SH-SY5Y (cell line): ENCODE data around the gene INPP4B.

Experiments
- GATA2 ChIP-seq: IDR thresholded peaks from 2 replicates; pipeline ENCODE4 v1.6.1; 2011; ENCODE audit warnings: mild to moderate bottlenecking, low read depth, low read length
- GATA3 ChIP-seq: IDR thresholded peaks from 2 replicates; pipeline ENCODE4 v1.6.1; 2011; ENCODE audit warnings: low read depth, mild to moderate bottlenecking, low read length, moderate library complexity

INPP4B gene

DNA sequence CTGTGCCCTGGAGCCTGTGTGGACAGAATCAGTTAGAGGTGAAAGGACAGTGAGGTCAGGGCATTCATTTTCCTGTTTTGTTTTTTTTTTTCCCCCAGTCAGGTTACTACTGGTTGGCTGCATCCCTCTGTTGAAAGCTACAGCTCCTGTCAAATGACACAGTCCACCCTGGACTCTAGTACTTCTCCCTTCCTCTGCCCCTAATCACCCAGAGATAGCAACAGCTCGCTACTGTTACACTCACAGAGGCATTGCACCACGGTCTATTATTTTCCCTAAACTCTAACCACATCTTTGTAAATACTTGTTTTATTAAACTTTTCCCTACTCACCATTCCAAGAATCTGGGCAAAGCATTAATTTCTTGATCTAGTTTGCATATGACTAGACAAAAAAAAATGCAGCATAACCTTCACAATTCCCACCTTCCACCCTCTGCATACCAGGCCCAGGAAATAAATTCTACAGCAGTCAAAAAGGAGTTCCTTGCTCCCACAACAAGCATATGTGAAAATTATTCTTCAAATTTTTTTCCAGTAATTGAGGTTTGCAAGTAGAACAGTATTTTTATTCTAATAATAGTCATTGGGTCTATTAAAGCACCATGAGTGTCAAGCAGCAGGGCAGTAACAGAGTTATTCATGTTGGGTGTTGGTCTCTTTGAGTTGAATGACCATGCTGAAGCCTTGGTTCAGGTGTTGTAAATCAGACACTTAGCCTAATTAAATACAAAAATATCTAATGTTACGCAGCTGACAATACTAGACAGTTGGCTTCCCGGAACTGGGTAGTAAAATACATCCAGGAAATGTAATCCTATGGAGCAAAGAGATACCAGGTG is 329.2 kb downstream of the INPP4B start:
- no peak for TF ChIP-seq GATA2
- no peak for TF ChIP-seq GATA3

GRCh38 chr4:142512161-142512560 is 333.9 kb downstream of the INPP4B start:
- TF ChIP-seq GATA3 = no peak
- TF ChIP-seq GATA2 = no peak

DNA sequence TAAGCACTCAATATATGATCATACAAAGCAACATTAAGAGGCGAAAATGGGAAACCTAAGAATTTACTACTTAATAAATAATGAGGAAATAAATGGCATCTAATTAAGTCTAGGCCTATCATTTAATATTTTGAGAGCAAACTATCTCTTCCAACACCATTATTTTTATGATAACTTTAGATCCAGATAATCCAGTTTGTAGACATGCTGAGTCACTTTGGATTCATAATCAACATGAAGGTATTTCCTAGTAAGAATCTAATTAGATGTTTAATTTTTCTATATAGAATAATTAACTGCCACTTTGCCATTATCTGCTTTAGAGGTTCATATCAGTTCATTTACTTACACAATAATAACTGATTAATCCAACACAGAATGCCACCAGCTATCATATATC is 336.2 kb downstream of the INPP4B start:
- no peak for TF ChIP-seq GATA3
- TF ChIP-seq GATA2 = no peak

GRCh38 chr4:142500966-142501365 is 345.1 kb downstream of the INPP4B start:
- TF ChIP-seq GATA3 (no peak), GATA2 (no peak)

- no peak for TF ChIP-seq GATA3
- no peak for TF ChIP-seq GATA2
Observed at GRCh38 chr4:142497606-142498005, 348.5 kb downstream of the INPP4B start.

GRCh38 chr4:142493255-142494110 is 352.6 kb downstream of the INPP4B start:
- TF ChIP-seq GATA3 = no peak

- TF ChIP-seq GATA3 = no peak
- TF ChIP-seq GATA2 = no peak
Observed at GRCh38 chr4:142485452-142485851, 360.6 kb downstream of the INPP4B start.

DNA sequence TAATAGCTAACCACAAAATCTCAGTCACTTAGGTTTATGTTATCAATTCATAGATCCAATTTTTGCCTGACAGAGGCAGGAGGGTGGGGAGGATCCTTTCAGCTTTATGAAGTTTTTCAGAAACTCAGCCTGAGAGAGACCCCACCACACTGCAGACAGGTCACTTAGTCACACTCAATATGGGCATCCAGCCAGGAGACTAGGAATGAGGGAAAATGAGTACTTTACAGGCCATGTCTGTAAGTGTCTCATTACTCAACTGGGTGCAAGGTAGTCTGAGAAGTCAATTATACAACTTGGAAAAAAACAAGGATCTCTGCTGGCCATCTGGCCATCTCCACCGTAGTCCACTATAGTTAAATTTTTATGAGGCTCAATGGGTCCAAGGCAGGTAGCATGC is 365.9 kb downstream of the INPP4B start:
- TF ChIP-seq GATA3 (no peak), GATA2 (no peak)

- no peak for TF ChIP-seq GATA3
- TF ChIP-seq GATA2 = no peak
Observed at GRCh38 chr4:142475663-142476062, 370.4 kb downstream of the INPP4B start.

DNA sequence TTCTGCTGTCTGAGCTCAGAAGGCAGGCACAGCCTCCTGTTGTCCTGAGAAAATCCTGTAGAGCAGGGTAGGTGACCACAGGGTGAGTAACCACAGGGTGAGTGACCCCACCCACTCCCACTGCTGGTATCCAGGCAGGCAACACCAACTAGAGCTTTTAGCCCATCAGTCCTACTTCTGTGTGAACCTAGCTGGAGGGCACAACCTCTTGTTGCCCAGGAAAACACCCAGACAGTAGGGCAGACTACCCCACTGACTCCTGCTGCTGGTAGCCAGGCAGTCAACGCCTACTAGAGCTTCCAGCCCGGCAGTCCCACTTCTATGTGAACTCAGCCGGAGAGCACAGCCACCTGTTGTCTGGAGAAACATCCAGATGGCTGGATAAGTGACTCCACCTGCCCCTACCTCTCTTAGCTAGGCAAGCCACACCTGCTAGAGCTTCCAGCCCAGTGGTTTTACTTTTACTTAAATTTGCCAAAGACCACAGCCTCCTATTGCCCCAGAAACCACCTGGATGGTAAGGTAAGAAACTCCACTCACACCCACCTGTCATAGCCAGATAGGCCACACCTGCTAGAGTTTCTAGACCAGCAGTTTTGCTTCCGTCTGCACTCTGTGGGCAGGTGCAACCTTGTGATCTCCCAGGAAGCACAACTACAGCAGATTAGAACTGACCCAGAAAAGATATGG is 371.6 kb downstream of the INPP4B start:
- TF ChIP-seq GATA2 = no peak
- TF ChIP-seq GATA3 = no peak

DNA sequence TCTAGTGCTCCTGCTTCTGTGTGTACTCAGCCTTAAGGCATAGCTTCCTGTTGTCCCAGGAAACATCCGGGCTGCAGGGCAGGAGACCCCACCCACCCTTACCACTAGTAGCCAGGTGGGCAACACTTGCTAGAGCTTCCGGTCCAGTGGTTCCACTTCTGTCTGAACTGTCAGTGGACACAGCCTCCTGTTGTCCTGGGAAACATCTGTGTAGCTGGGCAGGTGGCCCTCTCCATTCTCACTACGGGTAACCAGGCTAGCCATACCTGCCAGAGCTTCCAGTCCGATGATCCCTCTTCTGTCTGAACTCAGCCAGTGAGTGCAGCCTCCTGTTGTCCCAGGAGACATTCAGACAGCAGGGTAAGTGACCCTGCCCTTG is 372.2 kb downstream of the INPP4B start:
- TF ChIP-seq GATA2 = no peak
- TF ChIP-seq GATA3 = no peak

- TF ChIP-seq GATA2 = no peak
- no peak for TF ChIP-seq GATA3
Observed at GRCh38 chr4:142473218-142473959, 372.7 kb downstream of the INPP4B start.

- no peak for TF ChIP-seq GATA2
- TF ChIP-seq GATA3 = no peak
Observed at GRCh38 chr4:142467088-142467487, 379.0 kb downstream of the INPP4B start.

DNA sequence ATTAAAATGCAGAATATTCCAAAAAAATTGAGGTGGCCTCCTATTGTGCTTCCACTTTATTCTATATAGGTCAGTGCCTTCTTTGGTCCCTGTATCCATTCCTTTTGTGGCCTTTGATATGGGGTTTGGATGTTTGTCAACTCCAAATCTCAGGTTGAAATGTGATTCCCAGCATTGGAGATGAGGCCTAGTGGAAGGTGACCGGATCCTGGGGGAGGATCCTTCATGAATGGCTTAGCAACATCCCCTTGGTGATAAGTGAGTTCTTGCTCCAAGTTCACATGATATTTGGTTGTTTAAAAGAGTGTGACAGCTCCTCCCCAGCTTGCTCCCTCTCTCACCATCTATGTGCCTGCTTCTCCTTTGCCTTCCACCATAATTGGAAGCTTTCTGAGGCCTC is 380.6 kb downstream of the INPP4B start:
- TF ChIP-seq GATA3 (no peak), GATA2 (no peak)
